NCI-H2029 treated with DMSO at 0.1 percent for 48 hours (cell line): ENCODE data around the gene TNKS1BP1.

Experiments
- DNase-seq: peaks from one replicate; lab custom pipeline; 2025; lab: John Stamatoyannopoulos, UW

Gene TNKS1BP1

DNA sequence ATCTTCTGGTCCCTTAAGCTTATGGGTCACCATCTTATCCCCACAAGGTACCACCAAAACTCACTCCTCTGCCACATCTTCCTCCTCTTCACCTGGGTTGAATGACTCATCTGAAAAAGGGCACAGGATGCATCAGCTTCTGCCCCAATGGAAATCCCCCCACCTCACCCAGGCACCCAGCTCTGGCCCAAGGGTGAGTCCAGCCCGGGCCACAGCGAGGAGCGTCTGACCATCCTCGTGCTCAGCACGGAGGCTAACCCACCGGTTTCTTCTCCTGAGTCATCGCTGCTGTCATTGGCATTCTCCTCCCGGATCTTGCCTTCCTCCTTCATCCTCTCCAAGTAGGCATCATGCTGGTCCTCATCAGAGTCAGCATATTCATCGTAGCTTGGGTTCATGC lies 5.3 kb upstream of the TNKS1BP1 start:
- no peak for DNase-seq

DNA sequence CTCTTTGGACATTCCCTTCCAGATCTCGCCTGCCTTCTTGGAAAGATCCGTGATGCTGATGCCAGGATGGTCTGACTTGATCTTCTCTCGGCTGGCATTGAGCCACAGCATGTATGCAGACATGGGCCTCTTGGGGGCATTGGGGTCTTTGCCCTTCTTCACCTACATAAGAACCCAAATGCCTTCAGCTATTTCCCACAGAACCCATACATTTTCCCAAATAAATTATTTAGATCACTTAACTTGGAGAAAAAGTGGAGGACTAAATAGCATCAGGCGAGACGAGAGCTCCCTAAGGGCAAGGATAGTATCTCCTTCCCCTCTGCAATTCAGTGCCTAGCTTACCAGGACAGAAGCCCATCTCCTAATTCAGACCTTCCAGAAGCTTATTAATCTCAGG lies 3.0 kb upstream of the TNKS1BP1 start:
- no peak for DNase-seq

DNA sequence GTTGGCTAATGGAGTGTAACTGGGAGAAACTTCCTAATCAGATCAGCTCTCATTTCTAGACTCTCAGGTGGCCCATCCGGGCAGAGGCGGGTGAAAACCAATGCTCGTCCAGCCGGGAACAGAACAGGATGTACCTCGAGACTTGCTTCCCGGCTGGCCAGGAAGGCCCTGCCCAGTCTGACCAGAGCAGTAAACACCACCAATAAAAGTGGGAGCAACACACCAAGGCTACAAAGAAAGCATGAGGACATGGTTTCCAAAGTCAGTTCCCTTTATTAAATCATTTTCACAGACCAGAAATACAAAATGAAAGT lies 940 bp upstream of the TNKS1BP1 start:
- no peak for DNase-seq

DNA sequence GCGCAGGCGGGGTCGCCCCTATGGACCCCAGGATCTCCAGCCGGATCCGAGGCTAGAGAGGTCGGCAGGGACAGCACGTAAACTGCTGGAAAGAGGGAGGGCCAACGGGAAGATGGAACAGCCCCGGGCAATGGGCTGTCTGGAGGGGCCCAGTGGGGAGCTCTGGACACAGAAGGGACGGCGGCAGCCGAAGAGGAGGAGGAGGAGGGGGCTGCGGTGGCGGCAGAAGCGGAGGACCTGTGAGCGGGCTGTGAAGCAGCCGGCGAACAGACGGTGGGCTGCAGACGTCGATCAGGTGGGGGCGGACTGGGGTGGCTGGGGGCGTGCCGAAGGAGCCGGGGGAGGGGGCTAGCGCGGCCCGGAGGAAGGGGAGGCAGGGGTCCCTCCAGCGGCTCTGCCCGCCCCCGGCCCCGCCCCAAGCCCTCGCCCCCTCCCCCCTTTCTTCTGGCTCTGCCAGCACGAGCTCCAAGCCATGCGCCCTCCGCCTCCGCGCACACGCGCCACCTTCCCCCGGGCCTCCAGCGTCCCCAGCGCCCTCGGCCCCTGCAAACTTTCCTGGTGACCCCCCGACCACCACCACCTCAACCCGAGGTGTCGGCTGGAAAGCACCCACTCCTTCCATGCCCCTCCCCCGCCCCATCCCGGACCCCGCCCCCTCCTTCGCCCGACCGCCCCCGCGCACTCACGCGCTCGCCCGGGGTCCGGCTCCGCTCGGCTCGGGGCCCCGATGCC lies 432 bp downstream of the TNKS1BP1 start:
- DNase-seq, result no peak

DNA sequence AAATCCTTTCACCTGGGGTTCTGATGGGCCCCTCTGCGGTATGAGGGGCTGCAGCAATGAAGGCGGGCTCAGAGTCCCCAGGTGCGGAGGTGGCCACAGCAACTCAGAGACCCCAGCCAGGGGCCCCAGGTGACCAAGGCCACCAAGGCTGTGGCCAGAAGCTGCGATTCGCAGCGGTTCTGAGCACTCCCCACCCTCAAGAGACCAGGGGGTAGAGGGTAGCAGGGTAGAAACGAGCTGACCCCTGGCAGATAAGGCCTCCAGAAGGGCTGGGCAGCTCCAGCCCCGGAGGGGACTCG lies 948 bp downstream of the TNKS1BP1 start:
- no peak for DNase-seq

DNA sequence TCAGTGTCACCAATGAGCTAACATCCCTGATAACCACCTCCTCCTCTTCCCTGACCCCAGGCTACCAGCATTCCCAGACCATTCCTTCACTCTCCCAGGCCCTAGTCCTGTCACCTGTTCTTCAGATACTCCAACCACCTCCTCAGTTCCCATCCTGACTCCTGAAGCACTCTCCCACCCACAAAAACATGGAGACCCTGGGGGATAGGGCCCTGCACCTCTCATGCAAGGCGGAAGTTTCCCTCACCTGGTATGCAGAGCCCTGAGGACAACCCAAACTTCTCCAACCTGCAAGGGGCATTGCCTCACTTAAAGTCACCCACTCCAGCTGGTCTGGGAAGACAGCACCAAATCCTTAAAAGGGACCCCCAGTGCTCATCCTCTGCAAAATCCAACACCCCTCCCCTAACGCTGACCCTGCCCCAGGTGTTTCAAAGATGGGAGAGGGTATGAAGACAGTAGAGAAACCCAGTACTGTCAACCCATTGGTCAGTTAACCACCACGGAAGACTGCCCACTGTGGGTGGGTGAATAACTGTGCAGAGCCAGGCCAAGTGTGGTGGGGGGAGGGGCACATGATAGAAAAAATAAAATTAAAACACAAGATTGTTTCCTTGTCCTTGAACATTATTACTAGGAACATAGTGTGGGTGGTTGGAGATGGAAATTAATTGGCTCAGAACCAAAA lies 1.4 kb downstream of the TNKS1BP1 start:
- DNase-seq, result no peak

DNA sequence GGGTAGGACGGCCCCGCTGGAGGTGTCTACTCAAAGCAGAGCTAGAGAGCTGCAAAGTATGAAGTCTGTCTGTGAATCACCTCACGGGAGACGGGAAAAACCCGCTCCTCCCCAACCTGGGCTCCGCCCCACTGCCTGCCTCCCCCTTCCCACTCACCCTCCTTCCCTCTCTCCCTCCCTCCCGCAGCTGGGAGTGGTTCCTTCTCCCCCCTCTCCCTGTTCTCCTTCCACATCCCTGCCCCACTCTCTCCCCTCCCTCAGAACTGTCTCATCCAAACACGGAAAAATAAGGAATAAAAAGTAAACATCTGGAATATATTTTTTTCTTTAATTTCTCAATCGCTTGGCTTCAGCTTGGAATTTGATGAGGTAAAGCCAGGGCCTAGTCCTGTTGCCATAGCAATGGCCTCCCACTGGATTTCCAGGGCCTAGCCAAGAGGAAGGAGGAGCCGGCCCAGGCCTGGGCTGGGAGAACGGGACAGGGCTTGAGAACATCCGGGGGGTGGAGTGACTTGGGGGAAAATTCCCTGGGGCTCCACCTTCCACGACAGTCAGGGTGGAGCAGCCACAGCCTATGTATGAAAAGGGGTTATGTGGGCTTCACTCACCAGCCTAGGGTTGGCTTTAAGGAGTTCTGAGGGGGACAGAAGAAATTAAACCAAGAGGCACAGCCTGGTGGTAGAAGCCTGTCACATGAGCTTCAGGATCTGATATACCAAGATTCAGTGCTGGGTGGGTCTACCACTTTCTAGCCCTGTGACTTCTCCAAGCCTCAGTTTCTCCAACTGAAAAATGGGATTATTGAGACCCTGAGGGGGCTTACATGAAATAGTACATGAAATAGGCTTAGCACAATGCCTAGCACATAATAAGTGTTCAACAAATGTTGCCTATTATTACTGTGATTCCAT lies 2.2 kb downstream of the TNKS1BP1 start:
- DNase-seq, result peak; percentile 52

DNA sequence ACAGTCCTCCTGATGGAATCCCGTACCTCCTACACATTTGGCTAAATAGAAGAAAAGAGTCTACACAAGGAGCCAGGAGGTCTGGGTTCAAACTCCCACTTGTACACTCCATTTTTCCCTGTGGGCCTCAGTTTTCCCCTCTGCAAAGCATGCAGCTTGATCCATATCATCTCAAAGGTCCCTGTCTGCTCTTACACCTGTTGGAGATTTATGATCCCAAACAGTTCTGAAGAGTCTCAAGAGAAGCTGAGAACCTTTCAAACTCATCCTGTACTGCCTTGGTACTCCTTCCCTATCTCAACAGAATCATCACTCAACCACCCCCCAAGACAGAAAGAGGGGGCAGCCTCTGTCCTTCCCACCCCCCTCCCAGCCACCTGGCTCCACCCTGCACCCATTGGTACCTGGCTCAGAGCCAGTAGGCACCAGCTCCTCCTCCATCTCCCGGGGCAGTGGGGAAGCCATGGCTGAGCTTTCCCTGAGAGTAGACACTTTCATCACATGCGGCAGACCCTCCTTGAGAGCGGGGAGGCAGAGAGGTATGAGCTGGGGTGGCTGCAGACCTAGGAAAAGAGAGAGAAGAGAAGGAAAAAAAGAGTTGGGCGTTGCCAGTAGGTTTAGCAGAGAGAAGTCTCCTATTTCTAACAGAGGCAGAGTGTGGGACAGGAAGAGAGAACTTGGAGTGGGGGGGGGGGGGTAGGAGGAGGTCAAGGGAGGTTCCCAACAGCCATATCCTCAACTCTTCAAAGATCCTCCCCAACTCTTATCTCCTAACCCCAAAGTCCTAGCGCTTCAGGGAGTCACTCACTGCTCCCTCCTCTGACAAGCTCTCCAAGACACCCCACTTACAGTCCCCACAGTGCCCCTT lies 3.1 kb downstream of the TNKS1BP1 start:
- DNase-seq, result no peak

DNA sequence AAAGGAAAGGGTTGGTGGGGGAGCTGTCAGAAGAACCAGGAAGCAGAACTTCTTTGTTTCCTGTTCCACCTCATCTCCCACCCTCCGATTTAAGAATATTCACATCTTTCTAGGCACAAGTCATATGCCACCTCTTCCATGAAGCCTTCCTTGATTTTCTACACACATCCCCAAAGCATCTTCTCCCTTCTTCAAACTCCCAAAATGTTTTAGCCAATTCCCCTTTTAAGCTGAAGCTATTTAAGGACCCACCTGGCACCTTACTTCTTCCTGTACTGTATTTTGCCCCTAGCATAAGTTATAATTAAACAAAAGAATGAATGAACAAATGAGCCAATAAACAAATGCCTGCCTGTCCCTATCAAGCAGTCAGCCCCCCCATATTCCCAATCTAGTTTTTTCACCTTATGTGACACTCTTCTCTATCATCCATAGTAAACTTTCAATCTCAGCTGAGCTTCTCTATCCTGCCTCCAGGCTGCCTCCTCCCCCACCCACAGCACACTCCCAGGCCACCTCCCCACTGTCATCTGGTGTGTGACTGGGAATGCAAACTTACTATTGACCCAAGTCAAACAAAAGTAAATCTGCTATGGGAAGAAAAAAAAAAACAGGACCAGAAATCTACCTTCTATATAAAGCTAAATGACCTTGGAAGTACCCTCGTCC lies 3.9 kb downstream of the TNKS1BP1 start:
- DNase-seq, result no peak

DNA sequence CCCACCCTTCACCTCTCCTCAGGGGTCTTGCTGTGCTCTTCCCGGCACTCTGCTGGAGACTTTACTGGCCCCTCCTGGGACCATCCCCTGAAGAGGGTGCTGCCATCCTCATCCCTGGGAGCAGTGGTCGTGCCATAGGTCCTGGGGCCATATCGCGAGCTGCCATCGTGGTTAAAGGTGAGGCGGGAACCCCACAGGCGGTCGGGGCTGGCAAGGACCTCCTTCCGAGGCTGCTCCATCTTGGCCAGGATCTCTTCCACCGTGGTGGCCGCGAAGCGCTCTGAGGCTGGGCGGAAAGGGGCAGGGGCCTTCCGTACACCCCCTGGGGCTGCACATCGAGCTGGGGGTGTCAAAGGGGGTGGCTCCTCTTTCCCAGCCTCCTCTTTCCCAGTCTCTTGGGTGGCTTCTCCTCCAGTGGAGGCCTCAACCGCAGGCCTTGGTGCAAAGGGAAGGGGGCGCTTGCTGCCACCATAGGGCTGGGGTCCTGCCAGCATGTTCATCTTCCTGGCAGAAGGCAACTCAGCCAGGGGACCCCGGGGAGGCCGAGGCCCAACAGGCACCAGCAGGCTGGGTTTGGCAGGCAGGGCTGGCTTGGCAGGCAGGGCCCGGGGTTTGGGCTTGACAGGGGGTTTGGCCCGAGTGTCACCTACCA lies 4.6 kb downstream of the TNKS1BP1 start:
- no peak for DNase-seq

DNA sequence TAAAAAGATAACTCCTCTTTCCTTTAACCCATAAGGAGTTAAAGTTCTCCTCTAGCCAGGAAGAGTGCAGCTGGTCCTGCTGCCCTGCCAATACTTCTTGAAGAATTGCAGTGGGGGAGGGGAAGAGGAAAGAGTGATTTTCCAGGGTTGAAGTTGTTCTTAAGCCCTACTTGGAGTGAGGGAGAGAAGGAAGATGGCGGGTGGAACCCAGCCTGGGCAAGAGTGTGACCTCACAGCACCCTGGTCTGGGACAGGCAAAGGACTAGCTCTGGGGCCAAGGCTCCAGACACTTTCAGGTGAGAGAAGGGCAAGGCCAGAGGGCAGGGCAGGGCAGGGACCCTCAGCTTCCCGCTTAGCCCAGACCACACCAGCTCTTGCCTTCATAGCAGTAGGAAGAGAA lies 6.6 kb downstream of the TNKS1BP1 start:
- DNase-seq, result no peak

DNA sequence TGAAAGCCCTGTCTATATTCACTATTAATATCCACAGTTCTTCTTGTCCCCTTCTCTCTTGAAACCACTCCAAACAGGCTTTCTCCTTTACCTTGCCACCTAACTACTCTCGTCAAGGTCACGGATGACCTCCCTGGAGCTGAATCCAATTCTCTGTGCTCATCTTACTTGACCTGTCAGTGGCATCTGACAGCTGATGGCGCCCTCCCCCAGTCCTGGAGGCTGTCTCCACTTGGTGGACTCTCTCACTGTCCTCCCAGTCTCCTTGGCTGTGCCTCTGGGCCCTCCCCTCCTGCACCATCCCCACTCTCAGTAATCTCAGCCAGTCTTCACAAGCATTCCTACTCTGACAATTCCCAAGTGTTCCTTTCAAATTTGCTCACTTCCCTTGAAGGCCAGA lies 8.7 kb downstream of the TNKS1BP1 start:
- DNase-seq, result no peak

DNA sequence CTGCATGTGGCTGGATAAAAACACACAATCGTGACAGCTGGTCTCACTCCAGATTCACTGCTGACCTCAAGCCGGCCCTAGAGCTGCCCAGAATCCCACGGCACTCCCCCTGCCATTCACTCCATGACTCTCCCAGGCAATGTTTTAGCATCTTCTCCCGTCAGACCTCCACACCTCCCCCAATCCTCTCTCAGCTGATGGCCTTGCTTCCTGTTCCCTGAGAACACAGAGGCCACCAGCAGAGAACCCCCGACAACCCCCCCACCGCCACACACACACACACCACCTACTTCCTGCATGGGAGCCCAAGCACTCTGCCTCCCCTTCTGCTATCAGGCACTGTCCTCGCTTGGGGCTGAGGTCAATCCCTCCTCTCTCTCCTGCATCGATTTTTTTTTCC lies 9.3 kb downstream of the TNKS1BP1 start:
- DNase-seq, result no peak

DNA sequence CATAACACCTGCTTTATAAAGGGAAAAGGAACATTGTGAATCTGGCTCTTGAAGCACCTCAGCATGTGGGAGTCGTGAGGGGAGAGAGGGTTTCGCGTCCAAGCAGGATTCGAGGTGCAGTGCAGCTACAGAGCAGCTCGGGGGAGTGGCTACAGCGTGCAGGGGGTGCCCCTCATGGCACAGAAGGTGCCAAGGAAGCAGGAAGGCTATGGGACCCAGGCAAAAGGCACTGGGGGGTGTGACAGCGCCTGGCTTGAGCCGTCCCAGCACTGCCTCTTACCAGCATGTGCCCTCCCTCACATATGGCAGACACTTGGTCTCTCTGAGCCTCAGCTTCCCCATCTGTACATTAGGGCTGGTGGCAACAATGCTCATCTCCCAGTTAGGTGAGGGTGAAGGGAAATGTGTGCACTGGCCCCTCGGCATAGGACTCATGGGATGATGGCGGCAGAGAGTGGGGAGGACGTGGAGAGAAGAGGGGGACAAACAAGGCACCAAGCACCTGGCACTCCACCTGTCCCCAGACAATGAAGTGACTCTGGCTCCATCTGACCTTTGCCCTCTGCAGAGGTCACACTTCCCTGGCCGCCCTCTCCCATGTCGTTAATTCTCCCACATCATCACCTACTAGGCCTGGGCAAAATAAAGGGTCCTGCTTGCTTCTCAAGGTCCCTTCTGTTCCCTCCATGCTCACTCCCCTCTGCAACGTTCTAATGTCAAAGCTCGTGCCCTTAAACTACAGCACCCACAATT lies 10.4 kb downstream of the TNKS1BP1 start:
- no peak for DNase-seq

DNA sequence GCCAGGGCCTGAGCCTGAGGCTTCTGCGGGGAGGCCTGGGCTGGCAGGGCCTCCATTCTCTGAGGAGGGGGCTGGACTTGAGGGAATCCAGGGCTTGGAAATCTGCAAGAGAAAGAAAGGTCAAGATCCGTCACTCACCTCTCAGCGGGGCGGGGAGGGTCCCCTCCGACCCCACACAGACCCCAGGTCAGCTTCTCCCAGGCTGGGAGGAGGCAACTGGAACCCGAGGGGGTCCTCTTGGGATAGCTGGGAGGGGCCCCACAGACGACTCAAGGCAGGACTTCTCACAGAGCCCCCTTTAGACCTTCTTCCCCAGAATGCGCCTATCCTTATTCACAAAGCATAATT lies 11.0 kb downstream of the TNKS1BP1 start:
- DNase-seq, result no peak

DNA sequence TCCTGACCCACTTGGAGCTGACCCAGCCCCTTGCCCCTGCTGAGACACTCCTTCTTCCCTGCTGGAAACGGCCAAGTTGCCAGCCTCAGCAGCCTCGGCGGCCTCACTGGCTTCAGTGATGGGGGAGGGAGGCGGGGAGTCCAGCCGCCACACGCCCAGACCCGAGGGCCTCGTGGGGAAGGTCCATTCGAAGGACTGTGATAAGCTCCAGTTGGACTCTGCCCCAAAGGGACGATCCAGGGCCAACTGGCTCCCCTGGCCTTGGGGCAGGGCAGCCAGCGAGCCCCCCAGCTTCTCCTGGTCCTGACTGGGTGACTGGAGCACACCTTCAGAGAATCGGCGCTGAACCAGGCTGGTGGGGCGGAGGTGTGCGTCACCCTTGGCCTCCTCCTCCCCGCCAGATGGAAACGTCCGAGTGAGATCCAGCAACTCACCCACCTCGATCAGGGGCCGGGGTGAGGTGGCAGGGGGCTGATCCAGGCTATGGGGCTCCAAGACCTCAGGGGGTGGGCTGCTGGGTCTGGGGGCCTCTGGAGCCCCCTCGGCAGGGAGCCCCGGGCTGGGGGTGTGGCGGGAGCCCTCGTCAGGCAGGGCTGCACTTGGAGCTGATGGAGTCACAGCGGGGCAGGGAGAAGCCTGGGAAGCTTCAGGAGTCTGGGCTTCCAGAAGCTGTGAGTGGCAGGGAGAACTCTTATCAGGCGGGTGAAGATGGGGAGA lies 11.5 kb downstream of the TNKS1BP1 start:
- DNase-seq, result no peak

DNA sequence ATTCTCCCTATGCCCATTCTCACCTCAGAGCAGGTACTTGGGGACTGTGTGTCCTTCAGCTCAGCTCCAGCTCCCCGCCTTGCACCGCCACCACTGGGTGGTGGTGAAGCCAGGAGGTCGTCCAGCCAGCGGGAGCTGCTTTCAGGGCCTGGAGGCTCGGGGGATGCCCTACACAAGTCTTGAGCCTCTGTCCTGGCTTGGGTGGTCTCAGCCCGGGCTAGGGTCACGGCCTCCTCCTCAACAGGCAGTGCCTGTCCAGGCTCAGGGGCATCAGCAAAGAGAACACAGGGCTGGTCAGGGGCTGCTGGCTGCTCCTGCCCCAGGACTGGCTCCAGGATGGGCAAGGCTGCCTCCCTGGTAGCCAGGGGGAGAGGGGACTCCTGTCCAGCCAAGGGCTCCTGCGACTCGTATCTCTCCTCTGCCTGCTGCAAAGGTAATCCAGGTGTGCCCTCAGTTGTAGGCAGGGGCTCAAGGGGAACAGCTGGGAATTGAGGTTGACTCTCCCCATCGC lies 12.2 kb downstream of the TNKS1BP1 start:
- no peak for DNase-seq

DNA sequence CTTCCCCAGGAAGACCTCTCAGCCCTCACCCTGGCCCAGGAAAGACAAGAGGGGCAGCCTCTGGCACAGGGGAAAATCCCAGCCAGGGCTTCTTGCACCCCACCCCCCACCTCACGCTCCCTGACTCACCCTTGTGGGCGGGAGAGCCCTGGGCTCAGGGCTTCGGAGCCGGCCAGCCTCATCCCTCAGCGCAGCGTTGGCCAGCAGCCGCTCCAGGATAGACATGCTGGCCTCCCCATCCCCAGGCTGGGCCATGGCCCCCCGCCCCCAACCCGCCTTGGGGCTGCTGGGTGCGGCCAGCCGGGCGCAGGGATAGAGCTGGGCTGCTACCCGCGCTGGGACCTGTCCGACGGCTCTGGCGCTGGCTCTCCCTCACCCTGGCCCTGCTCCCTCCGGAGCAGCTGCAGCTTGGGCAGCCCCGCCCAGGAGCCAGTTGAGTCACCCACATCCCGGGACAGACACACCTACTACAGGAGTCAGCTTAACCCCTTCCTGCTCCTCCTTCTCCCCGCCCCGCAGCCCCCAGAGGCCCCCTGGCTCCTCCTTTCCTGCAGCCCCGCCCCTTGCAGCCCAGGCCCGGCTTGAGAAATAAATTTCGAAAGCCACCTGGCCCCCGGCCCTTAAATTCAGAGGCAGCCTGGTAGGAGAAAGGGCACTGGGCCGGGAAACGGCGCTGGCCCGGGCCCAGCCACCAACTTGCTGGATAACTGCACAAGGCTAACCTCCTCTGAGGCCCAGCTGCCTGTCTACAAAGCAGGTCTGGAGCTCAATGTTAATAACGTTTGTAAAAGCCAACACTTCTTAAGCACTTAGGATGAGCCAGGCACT lies 13.4 kb downstream of the TNKS1BP1 start:
- peak; percentile 71 for DNase-seq

DNA sequence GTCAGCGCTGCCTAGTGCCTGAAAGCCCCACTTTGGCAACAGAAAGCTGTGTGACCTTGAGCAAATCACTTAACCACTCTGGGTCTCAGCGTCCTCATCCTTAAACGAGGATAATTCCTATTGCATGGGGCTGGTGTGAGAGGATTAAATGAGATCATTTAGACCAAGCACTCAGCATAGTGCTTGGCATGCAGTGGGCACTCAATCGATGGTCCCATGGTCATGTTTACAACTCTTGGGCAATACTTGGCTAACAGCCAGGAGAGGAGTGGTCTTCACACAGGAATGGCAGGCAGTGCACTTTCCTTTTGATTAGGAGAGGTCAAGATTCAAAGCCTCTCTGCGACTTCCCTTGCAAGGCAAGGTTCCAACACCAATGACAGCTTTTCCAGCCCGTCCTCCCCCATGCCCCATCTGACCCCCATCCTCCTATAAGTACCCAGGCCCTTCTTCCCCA lies 14.1 kb downstream of the TNKS1BP1 start:
- DNase-seq, result peak; percentile 78
